Nephron progenitor cell (in vitro differentiated cells): ENCODE data around the gene TMEM62.

Experiments used
- DNase-seq: peaks from one replicate; pipeline ENCODE4 v3.0.0; 2021
- H3K27ac Mint-ChIP-seq: 2 replicates; pipeline ENCODE4 v1.8.0; 2021; ENCODE audit warnings: mild to moderate bottlenecking, moderate library complexity, mixed read lengths
- H3K27me3 Mint-ChIP-seq: 2 replicates; pipeline ENCODE4 v1.8.0; 2021; ENCODE audit warnings: mild to moderate bottlenecking, low read depth, mixed read lengths; ENCODE audit not compliant: poor library complexity
- H3K36me3 Mint-ChIP-seq: 2 replicates; pipeline ENCODE4 v1.8.0; 2021; ENCODE audit warnings: low read depth, mixed read lengths
- H3K4me1 Mint-ChIP-seq: 2 replicates; pipeline ENCODE4 v1.8.0; 2021; ENCODE audit warnings: mixed read lengths
- H3K4me3 Mint-ChIP-seq: 2 replicates; pipeline ENCODE4 v1.8.0; 2021; ENCODE audit warnings: mild to moderate bottlenecking, moderate library complexity, mixed read lengths
- H3K9me3 Mint-ChIP-seq: 2 replicates; pipeline ENCODE4 v1.8.0; 2021; ENCODE audit warnings: mild to moderate bottlenecking, moderate library complexity, mixed read lengths
- CTCF ChIP-seq: fragments of 200-600 bp; sonication (generic); IDR thresholded peaks from 2 replicates; pipeline ENCODE4 v1.5.0; 2021; ENCODE audit warnings: antibody characterized with exemption

TMEM62 gene

GRCh38 chr15:43210807-43211206 lies 77.4 kb downstream of the TMEM62 start:
- Mint-ChIP-seq H3K4me1 (peaks cover 7% of the 10 kb centered on the region), H3K27me3 (peaks cover 49% of the 10 kb centered on the region), H3K36me3 (no peaks in the 10 kb centered on the region)

GRCh38 chr15:43211224-43211735 lies 77.9 kb downstream of the TMEM62 start:
- Mint-ChIP-seq H3K4me3 (no peak overlapping the region), H3K27ac (no peak overlapping the region), H3K4me1 (peaks cover 7% of the 10 kb centered on the region), H3K27me3 (peaks cover 47% of the 10 kb centered on the region), H3K36me3 (no peaks in the 10 kb centered on the region), H3K9me3 (no peaks in the 10 kb centered on the region)
- no peak for DNase-seq
- TF ChIP-seq CTCF = no peak

More at GRCh38 chr15:43210807-43211206, 77.4 kb downstream of the TMEM62 start:
- TF ChIP-seq CTCF = no peak
- no peak overlapping the region for H3K4me3 Mint-ChIP-seq
- no peaks in the 10 kb centered on the region for H3K9me3 Mint-ChIP-seq
- no peak for DNase-seq
- no peak overlapping the region for H3K27ac Mint-ChIP-seq

- Mint-ChIP-seq H3K4me1 (peaks cover 7% of the 10 kb centered on the region), H3K27me3 (peaks cover 44% of the 10 kb centered on the region), H3K27ac (no peak overlapping the region), H3K4me3 (no peak overlapping the region), H3K9me3 (no peaks in the 10 kb centered on the region), H3K36me3 (no peaks in the 10 kb centered on the region)
- no peak for DNase-seq
- TF ChIP-seq CTCF = no peak
Measured at GRCh38 chr15:43212299-43212698, 78.9 kb downstream of the TMEM62 start.

GRCh38 chr15:43212951-43213350 lies 79.6 kb downstream of the TMEM62 start:
- Mint-ChIP-seq H3K4me3 (no peak overlapping the region), H3K4me1 (peaks cover 7% of the 10 kb centered on the region), H3K27me3 (peaks cover 39% of the 10 kb centered on the region), H3K9me3 (no peaks in the 10 kb centered on the region), H3K36me3 (no peaks in the 10 kb centered on the region), H3K27ac (no peak overlapping the region)
- TF ChIP-seq CTCF = no peak
- no peak for DNase-seq

- Mint-ChIP-seq H3K27ac (no peak overlapping the region), H3K4me1 (peaks cover 7% of the 10 kb centered on the region), H3K4me3 (no peak overlapping the region), H3K36me3 (no peaks in the 10 kb centered on the region), H3K9me3 (no peaks in the 10 kb centered on the region), H3K27me3 (peaks cover 37% of the 10 kb centered on the region)
- DNase-seq = no peak
- TF ChIP-seq CTCF = no peak
Measured at GRCh38 chr15:43213466-43213865, 80.1 kb downstream of the TMEM62 start.

GRCh38 chr15:43214169-43214568 lies 80.8 kb downstream of the TMEM62 start:
- no peaks in the 10 kb centered on the region for H3K9me3 Mint-ChIP-seq
- peaks cover 13% of the 10 kb centered on the region for H3K4me1 Mint-ChIP-seq
- DNase-seq = no peak
- no peak for TF ChIP-seq CTCF
- H3K36me3 Mint-ChIP-seq = no peaks in the 10 kb centered on the region
- no peak overlapping the region for H3K4me3 Mint-ChIP-seq
- peak overlapping the region; percentile 62 for H3K27ac Mint-ChIP-seq
- H3K27me3 Mint-ChIP-seq = peaks cover 30% of the 10 kb centered on the region
